Natural killer cell (primary cell): ENCODE measurements around the gene ANKFN1. TPM values are rescaled to one million over a fixed set of nuclear protein-coding genes. Genes with fewer than 3 reads are reported as not detected.

ENCODE experiments used
- ATAC-seq, 3 donors: fragments of 150-1000 bp in 2 of 3; fragments of 200-7000 bp in 1 of 3; cut with Tn5 transposase; 1 replicate in 1 of 3; 2 replicates in 2 of 3; pipeline ENCODE4 v1.10.0; 2021; ENCODE audit warnings: mild to moderate bottlenecking in 2 of 3, moderate library complexity in 2 of 3
- DNase-seq, 2 donors: peaks; one replicate each; pipeline versions ENCODE4 v3.0.0 to v3.0.0-alpha.2; 2013 to 2021; ENCODE audit warnings: mixed read lengths in 1 of 2
- H3K27ac ChIP-seq: one replicate; pipeline ENCODE4 v1.5.1; 2013; ENCODE audit warnings: mild to moderate bottlenecking, low read length
- H3K27me3 ChIP-seq: one replicate; pipeline ENCODE4 v1.6.1; 2013; ENCODE audit warnings: low read length; ENCODE audit not compliant: control insufficient read depth, insufficient read depth
- H3K36me3 ChIP-seq: one replicate; pipeline ENCODE4 v1.6.1; 2013; ENCODE audit warnings: low read length; ENCODE audit not compliant: control insufficient read depth, insufficient read depth
- H3K4me1 ChIP-seq: one replicate; pipeline ENCODE4 v1.6.1; 2013; ENCODE audit warnings: low read length; ENCODE audit not compliant: control insufficient read depth, insufficient read depth
- H3K4me3 ChIP-seq: one replicate; pipeline ENCODE4 v1.5.1; 2013; ENCODE audit warnings: low read length
- H3K9me3 ChIP-seq: one replicate; pipeline ENCODE4 v1.6.1; 2013; ENCODE audit warnings: low read length; ENCODE audit not compliant: control insufficient read depth, insufficient read depth
- H3K27ac Mint-ChIP-seq, 2 donors: one replicate each; pipeline ENCODE4 v1.8.0; 2022; ENCODE audit warnings: mild to moderate bottlenecking in 2 of 2, mixed read lengths in 2 of 2, moderate library complexity in 1 of 2
- H3K27me3 Mint-ChIP-seq, 2 donors: one replicate each; pipeline ENCODE4 v1.8.0; 2022; ENCODE audit warnings: low read depth in 2 of 2, mixed read lengths in 2 of 2
- H3K36me3 Mint-ChIP-seq: one replicate; pipeline ENCODE4 v1.8.0; 2022; ENCODE audit warnings: mixed read lengths
- H3K4me1 Mint-ChIP-seq, 2 donors: one replicate each; pipeline ENCODE4 v1.8.0; 2022; ENCODE audit warnings: mixed read lengths in 2 of 2
- H3K4me3 Mint-ChIP-seq: one replicate; pipeline ENCODE4 v1.8.0; 2022; ENCODE audit warnings: mild to moderate bottlenecking, moderate library complexity, mixed read lengths
- H3K9me3 Mint-ChIP-seq, 2 donors: one replicate each; pipeline ENCODE4 v1.8.0; 2022; ENCODE audit warnings: mixed read lengths in 2 of 2
- WGBS: methylation state at CpG from one replicate; pipeline ENCODE4 v1.1.7; 2013; ENCODE audit warnings: missing lambda C conversion rate; ENCODE audit not compliant: insufficient coverage; 5-methylcytosine and 5-hydroxymethylcytosine counted together
- intact Hi-C: fragments of 100-400 bp; cut with micrococcal nuclease; formaldehyde crosslinking; loops from one replicate; pipeline ENCODE4 v1.14.2; 2022
- total RNA-seq, 4 donors: library from RNA; stranded (reverse); fragments of 120-200 nt in 1 of 4; gene quantifications; one replicate each; pipeline versions ENCODE4 v1.2.3 to v1.2.4, GENCODE V29; 2013 to 2022
- TF ChIP-seq, protein P1 (sequence below): fragments of 200-600 bp; IDR thresholded peaks from one replicate; pipeline ENCODE4 v1.8.0; 2022; ENCODE audit warnings: antibody characterized with exemption

The ANKFN1 gene
- total RNA-seq, 3 donors from 2014 or later (not counting 1 experiment from before 2014, with no cell fraction given): not detected

GRCh38 chr17:56157845-56158244, 4.6 kb downstream of the ANKFN1 start:
- no peak overlapping the region for H3K27ac ChIP-seq
- no peak for ATAC-seq

GRCh38 chr17:56158344-56158743, 5.1 kb downstream of the ANKFN1 start:
- DNase-seq (no peak), ATAC-seq (no peak)
- H3K27me3 Mint-ChIP-seq: peaks cover 3 to 11% of the 10 kb centered on the region in 2 donors
- H3K27ac ChIP-seq: no peak overlapping the region
- H3K4me1 ChIP-seq: no peaks in the 10 kb centered on the region
- no peak overlapping the region for H3K4me3 ChIP-seq
- H3K9me3 Mint-ChIP-seq: no peaks in the 10 kb centered on the region
- no peaks in the 10 kb centered on the region for H3K27me3 ChIP-seq
- intact Hi-C loops: no loop called here
- no peak overlapping the region for H3K27ac Mint-ChIP-seq
- H3K36me3 ChIP-seq: no peaks in the 10 kb centered on the region
- no peaks in the 10 kb centered on the region for H3K36me3 Mint-ChIP-seq
- H3K9me3 ChIP-seq: no peaks in the 10 kb centered on the region
- TF ChIP-seq, protein P1, sequence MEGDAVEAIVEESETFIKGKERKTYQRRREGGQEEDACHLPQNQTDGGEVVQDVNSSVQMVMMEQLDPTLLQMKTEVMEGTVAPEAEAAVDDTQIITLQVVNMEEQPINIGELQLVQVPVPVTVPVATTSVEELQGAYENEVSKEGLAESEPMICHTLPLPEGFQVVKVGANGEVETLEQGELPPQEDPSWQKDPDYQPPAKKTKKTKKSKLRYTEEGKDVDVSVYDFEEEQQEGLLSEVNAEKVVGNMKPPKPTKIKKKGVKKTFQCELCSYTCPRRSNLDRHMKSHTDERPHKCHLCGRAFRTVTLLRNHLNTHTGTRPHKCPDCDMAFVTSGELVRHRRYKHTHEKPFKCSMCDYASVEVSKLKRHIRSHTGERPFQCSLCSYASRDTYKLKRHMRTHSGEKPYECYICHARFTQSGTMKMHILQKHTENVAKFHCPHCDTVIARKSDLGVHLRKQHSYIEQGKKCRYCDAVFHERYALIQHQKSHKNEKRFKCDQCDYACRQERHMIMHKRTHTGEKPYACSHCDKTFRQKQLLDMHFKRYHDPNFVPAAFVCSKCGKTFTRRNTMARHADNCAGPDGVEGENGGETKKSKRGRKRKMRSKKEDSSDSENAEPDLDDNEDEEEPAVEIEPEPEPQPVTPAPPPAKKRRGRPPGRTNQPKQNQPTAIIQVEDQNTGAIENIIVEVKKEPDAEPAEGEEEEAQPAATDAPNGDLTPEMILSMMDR: no peak
- H3K4me1 Mint-ChIP-seq: no peaks in the 10 kb centered on the region
- WGBS: 73% methylated on average over 1 of the region's 1 CpG
- H3K4me3 Mint-ChIP-seq: no peak overlapping the region

More at GRCh38 chr17:56157845-56158244, 4.6 kb downstream of the ANKFN1 start:
- no peak for DNase-seq
- Mint-ChIP-seq H3K36me3 (no peaks in the 10 kb centered on the region), H3K4me1 (no peaks in the 10 kb centered on the region), H3K9me3 (no peaks in the 10 kb centered on the region), H3K4me3 (no peak overlapping the region), H3K27ac (no peak overlapping the region), H3K27me3 (peaks cover 5 to 11% of the 10 kb centered on the region in 2 donors)
- intact Hi-C loops: no loop called here
- Histone ChIP-seq H3K4me1 (no peaks in the 10 kb centered on the region), H3K36me3 (no peaks in the 10 kb centered on the region), H3K9me3 (no peaks in the 10 kb centered on the region), H3K27me3 (no peaks in the 10 kb centered on the region), H3K4me3 (no peak overlapping the region)
- TF ChIP-seq, protein P1: no peak
- WGBS: 86% methylated on average over 4 of the region's 4 CpGs

GRCh38 chr17:56158915-56159825, 5.9 kb downstream of the ANKFN1 start:
- Mint-ChIP-seq H3K27me3 (peaks cover 6 to 11% of the 10 kb centered on the region in 2 donors), H3K27ac (no peak overlapping the region), H3K4me3 (no peak overlapping the region), H3K36me3 (no peaks in the 10 kb centered on the region), H3K4me1 (no peaks in the 10 kb centered on the region), H3K9me3 (no peaks in the 10 kb centered on the region)
- 91% methylated on average over 4 of the region's 4 CpGs for WGBS
- DNase-seq (no peak), ATAC-seq (no peak)
- H3K9me3 ChIP-seq: no peaks in the 10 kb centered on the region
- TF ChIP-seq, protein P1: no peak
- no peaks in the 10 kb centered on the region for H3K27me3 ChIP-seq
- H3K36me3 ChIP-seq: no peaks in the 10 kb centered on the region
- intact Hi-C loops: no loop called here
- H3K4me3 ChIP-seq: no peak overlapping the region
- no peaks in the 10 kb centered on the region for H3K4me1 ChIP-seq
- no peak overlapping the region for H3K27ac ChIP-seq
